Measurements from ENCODE around the gene SSBP2.

DNA sequence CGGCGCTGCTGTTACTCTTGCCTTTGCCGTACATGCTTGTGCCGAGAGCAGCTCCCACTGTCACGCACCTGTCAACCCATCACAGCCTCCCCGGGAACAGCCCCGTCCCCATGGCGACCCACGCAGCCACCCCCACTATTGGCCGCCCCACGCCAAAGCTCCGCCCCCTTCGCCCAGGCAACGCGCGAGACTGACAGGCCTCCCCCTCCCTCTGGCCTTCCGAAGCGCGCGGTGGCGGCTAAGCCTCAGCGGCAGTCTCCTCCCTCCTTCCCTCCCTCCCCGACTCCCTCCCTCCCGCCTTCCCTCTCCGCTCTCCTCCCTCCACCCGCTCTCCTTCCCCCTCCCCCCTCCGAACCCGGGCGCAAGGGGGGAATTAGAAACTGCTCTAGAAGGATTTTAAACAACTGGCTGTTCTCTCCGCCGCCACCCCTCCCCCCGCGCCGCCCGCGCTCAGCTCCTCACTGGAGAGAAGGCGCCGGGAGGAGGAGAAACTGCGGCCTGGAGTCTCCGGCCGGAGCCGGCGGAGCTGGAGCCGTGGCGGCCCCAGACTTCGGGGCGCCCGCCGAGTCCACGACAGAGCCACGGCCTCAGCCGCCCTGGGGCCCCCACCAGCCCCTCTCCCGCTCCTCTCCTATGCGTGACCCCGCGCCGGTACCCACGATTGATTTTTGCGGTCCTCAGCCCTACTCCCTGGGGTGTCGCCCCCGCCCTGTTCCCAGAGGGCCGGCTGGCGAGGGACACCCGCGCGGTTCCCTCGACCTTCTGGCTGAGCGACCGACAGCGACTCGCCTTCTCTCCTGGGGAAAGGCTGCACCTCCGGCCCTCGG lies at the start of gene SSBP2:
- TF ChIP-seq, protein P1, sequence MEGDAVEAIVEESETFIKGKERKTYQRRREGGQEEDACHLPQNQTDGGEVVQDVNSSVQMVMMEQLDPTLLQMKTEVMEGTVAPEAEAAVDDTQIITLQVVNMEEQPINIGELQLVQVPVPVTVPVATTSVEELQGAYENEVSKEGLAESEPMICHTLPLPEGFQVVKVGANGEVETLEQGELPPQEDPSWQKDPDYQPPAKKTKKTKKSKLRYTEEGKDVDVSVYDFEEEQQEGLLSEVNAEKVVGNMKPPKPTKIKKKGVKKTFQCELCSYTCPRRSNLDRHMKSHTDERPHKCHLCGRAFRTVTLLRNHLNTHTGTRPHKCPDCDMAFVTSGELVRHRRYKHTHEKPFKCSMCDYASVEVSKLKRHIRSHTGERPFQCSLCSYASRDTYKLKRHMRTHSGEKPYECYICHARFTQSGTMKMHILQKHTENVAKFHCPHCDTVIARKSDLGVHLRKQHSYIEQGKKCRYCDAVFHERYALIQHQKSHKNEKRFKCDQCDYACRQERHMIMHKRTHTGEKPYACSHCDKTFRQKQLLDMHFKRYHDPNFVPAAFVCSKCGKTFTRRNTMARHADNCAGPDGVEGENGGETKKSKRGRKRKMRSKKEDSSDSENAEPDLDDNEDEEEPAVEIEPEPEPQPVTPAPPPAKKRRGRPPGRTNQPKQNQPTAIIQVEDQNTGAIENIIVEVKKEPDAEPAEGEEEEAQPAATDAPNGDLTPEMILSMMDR (conservative IDR thresholded peaks at IDR 0.05 in 1 of 2, IDR thresholded peaks at IDR 0.05 in 1 of 2; ENCODE audit: low read depth in 1 of 2, low read length in 2 of 2) = no peak
- no peak for TF ChIP-seq EZH2 (IDR thresholded peaks at IDR 0.05; ENCODE audit: low read length, missing control alignments)
